GM13976 (cell line): ENCODE results near the gene NEURL3.
A peak's percentile ranks its signal among the peaks of the same experiment; 100 is the strongest.

Experiments used
- DNase-seq: peaks from one replicate; pipeline ENCODE4 v3.0.0; 2012; ENCODE audit warnings: low spot score
- in situ Hi-C: fragments of 300-500 bp; cut with MboI; formaldehyde crosslinking; loops from one replicate; pipeline ENCODE4 v1.12.0; 2022; ENCODE audit warnings: low sequenced_read_pairs, mixed read lengths, inconsistent platforms; ENCODE audit not compliant: unreplicated experiment
- TF ChIP-seq, protein P1 (sequence below): IDR thresholded peaks from 2 replicates; pipeline ENCODE4 v1.5.1; 2012; ENCODE audit warnings: borderline replicate concordance, mild to moderate bottlenecking; ENCODE audit not compliant: insufficient read depth; ENCODE audit errors: extremely low read depth, missing control alignments, control extremely low read depth

Gene NEURL3

DNA sequence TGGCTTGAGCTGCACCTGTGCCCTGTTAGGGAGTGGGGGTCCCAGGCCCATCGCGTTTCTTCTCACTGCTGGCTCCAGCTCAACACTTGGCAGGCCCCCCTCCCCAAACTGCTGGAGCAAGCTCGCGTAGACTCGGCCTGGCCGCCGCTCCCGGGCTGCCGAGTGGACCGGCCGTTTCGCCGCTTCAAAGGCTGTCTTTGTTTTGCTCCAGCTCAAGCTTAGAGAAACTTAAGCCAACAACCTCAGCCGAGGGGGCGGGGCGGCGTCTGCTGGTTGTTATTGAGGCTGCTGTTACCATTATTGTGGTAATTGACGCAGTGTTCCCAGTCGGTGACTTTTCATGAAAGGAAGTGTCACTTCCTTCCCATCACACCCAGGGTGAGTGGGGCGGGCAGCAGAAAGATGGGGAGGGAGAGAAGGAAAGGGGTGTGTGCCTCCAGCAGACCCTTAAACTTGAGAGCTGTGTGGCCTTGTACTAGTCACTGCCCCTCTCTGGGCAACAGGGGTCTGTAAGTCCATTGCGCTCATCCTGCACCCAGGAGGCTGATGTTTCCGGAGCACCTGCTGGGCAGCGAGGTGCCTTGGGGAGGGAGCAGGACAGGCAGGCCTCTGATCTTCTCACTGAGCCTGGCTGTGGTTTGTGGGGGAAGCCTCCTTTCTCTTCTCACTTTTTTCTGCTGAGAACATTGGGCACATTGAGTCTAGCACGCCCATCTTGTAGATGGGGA lies 33.5 kb upstream of the NEURL3 start:
- TF ChIP-seq, protein P1, sequence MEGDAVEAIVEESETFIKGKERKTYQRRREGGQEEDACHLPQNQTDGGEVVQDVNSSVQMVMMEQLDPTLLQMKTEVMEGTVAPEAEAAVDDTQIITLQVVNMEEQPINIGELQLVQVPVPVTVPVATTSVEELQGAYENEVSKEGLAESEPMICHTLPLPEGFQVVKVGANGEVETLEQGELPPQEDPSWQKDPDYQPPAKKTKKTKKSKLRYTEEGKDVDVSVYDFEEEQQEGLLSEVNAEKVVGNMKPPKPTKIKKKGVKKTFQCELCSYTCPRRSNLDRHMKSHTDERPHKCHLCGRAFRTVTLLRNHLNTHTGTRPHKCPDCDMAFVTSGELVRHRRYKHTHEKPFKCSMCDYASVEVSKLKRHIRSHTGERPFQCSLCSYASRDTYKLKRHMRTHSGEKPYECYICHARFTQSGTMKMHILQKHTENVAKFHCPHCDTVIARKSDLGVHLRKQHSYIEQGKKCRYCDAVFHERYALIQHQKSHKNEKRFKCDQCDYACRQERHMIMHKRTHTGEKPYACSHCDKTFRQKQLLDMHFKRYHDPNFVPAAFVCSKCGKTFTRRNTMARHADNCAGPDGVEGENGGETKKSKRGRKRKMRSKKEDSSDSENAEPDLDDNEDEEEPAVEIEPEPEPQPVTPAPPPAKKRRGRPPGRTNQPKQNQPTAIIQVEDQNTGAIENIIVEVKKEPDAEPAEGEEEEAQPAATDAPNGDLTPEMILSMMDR, result no peak
- DNase-seq, result no peak
- in situ Hi-C loops, result no loop called here

- TF ChIP-seq, protein P1, result no peak
- DNase-seq, result peak; percentile 37
- in situ Hi-C loops, result no loop called here
These were observed 32.8 kb upstream of the NEURL3 start for GRCh38 chr2:96537734-96538486.

GRCh38 chr2:96537066-96537733 lies 32.0 kb upstream of the NEURL3 start:
- TF ChIP-seq, protein P1, result no peak
- in situ Hi-C loops, result no loop called here
- peak; percentile 84 for DNase-seq

DNA sequence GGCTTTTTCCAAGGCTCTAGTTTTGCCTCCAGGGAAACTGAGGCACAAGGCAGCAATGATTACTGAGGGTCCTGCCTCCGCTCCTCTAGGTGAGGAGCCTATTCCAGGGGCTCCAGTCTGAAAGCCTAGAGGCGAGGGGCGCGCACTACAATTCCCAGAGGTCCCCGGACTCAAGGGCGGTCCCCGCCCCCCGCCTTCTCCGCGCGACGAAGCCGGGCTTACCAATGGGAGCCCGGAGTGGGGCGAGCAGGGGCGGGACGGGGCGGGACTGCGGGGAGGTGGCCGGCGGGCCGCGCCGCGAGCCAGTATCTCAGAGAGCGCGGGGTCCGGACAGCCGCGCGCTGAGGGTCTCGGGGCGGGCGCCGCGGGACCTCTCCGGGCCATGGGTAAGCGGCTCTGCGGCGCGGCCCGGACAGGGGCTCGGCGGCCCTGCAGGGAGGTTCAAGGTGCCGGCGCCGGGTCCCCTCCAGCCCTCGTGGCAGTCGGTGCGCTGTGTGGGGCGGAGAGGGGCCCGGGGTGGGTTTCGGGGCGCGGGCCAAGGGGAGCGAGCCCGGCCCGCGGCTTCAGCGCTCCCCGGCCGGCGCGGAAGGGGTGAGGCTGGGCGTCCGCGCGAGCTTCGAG lies 31.4 kb upstream of the NEURL3 start, which contains the start of gene ARID5A:
TSS of gene ARID5A (plus strand) at position 308 of the 621 bp plus-strand sequence. CDS start at position 383, 75 bp downstream.
- DNase-seq, result peak; percentile 93
- TF ChIP-seq, protein P1, result no peak
- in situ Hi-C loops, result no loop called here

GRCh38 chr2:96535331-96535730 lies 30.2 kb upstream of the NEURL3 start:
- TF ChIP-seq, protein P1, result no peak
- no peak for DNase-seq
- in situ Hi-C loops, result no loop called here

- no peak for DNase-seq
- in situ Hi-C loops, result no loop called here
- TF ChIP-seq, protein P1, result no peak
These were observed 29.6 kb upstream of the NEURL3 start for GRCh38 chr2:96534701-96535181.
